Measurements from ENCODE around the gene ERMAP.

The ERMAP gene

DNA sequence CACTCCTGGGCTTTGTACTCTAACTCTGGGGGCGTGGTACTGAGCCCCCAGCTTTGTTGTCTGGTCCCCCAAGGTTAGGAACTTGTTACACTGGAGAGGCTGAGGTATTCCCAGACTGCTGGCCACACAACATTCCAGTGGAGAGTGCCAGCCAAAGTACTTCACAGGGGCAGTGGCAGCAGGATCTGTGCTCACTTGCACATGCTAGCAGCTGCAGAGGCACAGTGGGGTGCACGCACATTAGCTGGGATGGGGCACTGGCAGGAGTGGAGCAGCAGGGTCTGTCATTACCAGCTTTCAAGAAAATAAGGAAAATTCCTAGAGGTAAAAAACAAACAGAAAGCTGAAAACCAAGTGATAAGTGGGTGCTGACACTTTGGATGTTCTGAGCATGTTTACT, 60.5 kb downstream of the ERMAP start:
- DNase-seq, result no peak

DNA sequence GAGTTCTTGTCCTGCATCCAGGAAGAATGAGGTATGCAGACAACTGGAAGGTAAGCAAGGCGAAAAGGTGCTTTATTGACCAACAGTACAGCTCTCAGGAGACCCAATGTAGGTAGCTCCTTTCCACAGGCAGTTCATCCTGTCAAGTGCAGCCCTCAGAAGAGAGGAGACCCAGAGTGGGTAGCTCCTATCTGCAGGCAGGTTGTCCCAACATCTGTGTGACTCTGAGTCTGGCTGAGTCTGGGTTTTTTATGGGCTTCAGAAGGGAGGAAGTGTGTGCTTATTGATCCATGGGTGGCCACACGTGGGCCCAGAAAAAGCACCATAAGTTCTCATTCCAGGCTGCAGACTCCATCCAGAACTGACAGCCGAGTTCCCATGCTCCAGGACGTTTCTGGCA, 63.5 kb downstream of the ERMAP start:
- DNase-seq, result no peak

DNA sequence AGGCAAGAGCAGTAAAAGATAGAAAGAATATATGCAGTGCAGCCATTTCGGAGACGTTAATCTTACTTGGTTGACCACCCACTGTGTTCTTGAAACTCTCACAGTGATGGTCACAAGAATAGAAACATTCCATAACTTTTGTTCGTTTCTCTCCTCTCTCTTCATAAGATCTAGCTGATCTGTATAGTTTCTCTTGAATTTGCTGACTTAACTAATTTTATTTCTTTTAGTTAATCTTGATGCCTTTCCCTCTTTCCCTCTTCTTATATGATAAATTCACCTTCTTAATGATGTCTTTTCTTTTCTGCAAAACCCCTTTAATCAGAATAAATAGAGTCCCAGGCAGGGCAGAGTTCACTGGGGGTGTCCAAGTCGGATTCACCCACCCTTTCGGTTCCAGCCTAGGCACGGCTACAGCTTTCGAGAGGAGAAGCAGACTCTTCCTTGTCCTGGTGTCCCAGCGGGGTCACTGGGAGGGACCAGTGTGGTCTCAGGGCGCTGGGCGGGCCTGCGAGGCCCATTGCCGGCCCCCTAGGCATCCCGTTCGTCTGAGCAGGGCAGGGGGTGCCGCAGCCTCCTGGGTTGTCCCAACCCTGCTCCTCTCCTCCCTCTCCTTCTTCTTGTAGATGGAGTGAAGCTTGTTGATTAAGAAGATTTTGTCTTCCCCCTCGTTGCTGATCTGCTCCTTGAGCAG, 69.3 kb downstream of the ERMAP start:
- DNase-seq, result no peak

DNA sequence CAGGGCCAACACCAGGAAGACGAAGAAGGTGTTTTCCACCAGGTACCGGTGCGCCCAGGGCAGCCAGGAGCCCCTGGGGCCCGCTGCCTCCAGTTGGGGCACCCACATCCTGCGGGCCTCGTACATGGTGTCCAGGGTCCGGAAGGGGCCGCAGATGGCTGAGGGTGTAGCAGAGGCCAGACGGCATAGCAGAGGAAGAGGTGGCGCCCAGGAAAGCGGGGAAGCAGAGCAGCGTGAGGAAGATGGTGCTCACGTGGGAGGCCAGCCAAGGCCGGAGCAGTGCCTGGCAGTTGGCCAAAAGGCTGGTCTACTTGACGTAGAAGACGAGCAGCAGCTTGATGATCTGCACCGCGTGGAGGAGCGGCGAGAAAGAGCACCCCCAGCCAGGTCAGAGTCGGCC, 69.9 kb downstream of the ERMAP start:
- no peak for DNase-seq

DNA sequence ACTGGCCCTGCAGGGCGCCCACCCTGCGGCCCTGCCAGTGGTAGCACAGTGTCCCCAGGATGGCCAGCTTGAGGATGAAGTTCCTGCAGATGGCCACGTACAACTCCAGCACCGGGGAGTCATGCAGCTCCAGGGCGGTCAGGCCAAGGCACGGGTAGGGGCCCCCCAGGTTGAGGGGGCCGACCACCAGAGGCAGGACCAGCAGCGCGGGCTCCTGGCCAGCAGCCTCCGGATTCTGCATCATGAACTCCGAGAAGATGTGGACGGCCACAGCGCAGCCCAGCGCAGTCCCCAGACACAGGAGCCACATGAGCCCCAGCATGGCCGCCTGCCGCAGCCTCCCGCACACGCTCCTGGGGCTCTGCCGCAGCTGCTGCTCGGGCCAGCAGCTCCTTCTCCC, 70.4 kb downstream of the ERMAP start:
- DNase-seq, result no peak

DNA sequence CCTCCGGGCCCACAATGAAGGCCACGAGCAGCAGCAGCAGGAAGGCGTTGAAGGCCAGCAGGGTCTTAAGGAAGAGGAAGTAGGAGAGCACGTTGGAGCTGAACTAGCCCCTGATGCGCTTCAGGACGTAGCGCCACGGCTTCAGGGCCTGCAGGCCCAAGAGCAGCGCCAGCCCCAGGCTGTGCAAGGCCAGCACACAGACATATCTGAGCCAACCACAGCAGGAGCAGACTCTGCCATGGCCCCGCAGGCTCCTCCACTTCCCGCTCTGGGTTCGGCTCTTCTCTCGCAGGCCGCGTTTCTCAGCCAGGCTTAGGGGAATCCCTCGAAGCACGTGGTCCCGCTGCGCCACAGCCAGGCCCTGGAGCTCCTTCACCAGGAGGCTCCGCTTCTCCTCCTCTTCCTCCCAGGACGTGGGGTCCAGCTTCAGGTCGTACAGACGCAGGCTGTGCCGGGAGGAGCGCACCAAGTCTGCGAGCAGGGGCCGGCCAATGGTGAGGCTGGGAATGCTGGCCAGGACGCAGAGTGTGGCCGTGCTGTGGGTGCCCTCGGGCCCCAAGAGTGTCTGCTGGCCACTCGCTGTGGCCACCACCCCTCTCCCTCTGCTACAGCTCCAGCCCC, 71.2 kb downstream of the ERMAP start:
- DNase-seq, result no peak

DNA sequence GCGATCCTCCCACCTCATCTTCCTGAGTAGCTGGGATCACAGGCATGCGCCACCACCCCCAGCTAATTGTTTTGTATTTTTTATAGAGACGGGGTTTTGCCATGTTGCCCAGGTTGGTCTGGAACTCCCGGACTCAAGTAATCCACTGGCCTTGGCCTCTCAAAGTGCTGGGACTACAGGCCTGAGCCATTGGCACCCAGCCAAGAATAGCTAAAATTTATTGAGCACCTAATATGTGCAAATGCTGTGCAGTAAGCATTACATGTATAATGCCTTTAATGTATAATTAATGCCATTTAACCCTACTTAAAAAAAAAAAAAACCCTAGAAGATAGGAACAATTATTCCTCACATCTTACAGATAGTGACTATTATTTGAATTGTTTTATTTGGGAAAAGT, 72.3 kb downstream of the ERMAP start:
- DNase-seq, result no peak

DNA sequence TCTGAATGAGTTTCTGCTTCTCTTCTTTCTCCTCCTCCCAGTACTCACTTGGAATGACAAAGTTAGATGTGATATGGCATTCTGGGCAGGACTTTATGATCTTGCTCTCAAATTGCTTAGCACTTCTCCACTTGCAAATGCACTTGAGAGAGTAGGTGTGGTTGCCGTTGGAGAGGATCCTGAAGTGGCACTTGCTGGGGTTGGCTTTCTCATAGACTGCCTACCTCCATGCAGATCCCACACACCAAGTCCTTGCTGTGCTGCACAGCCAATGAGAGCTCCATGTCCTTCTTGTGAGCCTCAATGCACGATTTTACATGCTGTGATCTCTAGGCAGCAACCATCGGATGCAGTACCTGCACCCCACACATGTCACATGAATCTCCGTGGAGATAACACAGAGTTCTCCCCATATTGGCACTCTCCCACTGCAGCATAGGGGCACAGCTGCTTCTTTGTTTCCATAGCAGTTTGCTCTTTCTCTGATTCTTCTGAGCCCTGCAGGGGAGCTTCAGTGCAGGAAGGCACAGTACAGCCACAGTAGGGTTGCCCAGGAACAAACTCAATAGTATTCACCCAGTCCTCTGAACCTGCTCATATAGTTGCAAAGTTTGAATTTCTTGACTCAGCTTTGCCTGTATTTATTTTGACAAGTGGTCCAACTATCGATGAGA, 74.7 kb downstream of the ERMAP start:
- no peak for DNase-seq

Measured in suppressor macrophage (primary cell).